SKM-1 treated with dmso at 0.1 percent for 144 hours (cell line): ENCODE measurements around the gene HOXD8.

Experiments used
- DNase-seq: peaks from one replicate; lab custom pipeline; 2025; ENCODE audit not compliant: unreplicated experiment; lab: John Stamatoyannopoulos, UW

The HOXD8 gene

GRCh38 chr2:176090862-176091261 is 38.6 kb upstream of the HOXD8 start:
- no peak for DNase-seq

DNA sequence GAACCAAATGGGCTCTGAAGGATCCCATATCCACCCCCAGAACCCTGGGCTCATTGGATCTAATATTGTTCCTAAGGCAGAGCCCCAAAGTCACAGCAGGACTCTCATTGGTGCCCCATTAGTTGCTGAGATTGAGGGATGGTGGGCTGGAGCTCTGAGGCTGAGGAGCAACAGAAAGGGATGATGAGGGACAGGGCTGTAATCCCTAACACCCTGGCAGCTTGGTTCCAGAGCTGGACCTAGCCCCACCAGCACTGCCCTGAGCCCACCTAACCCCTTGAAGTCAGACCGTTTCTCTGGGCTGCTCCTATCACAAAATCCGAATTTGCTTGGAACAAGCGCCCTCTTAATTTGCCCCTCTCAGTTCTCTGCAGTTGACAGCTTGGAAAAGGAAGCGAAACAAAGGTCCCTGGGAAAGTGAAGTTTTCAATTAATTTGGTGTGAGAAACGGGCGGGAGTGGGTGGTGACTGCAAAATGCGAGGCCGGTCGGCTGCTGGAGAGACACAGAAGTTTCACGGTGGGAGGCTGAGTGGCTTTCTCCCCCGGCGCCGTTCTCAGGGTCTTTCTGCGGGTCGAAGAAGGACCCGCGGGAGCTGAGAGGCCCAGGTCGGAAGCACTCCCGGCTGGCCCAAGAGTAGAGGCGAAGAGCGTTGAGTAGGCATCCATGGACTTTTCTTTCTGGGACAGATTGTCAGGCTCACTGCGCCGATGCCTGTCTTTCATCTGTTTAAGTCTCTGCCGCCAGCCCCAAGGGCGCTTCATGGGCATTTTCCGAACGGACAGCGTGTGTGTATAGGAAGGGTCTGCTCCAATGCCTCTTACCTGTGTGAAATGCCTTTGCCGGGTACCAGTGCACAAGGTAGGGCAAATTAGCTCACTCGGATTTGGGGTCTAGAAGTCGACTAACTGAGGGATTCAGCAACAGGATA is 37.9 kb upstream of the HOXD8 start:
- no peak for DNase-seq

DNA sequence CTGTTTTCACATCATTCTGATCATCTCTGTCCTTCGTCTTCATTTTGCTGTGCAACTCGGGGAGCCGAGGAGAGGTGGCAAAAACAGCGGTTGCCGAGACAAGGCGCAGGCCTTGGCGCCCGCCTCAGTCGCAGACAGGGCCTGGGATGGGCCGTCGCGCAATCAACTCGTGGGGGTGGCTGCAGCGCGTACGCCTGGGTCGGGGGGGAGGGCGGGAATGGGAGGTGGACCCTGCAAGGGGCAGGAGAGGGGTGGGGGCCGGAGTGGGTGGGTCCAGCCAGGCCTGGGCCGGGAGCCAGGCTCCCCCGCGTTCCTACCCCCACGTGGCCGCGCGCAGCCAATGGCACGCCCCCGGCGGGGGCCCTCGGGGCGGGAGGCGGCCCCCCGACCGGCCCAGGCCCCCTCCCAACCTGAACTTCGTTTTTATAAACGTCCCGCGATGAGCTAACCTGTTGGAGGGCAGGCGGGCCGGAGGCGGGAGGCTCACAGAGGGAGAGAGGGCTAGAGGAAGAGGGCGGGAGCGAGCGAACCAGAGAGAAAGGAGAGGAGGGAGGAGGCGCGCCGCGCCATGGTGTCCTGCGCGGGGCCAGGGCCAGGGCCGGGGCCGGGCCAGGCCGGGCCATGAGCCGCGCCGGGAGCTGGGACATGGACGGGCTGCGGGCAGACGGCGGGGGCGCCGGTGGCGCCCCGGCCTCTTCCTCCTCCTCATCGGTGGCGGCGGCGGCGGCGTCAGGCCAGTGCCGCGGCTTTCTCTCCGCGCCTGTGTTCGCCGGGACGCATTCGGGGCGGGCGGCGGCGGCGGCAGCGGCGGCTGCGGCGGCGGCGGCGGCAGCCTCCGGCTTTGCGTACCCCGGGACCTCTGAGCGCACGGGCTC is 37.0 kb upstream of the HOXD8 start, which contains the start of gene HOXD13:
Gene HOXD13, plus strand, starts transcription at position 452 of the 875 bp plus-strand sequence. Its CDS starts 170 bp downstream, at position 622.
- no peak for DNase-seq

- DNase-seq, result no peak
Observed at GRCh38 chr2:176093145-176093897, 36.2 kb upstream of the HOXD8 start.

GRCh38 chr2:176093898-176094249 is 35.6 kb upstream of the HOXD8 start:
- no peak for DNase-seq

DNA sequence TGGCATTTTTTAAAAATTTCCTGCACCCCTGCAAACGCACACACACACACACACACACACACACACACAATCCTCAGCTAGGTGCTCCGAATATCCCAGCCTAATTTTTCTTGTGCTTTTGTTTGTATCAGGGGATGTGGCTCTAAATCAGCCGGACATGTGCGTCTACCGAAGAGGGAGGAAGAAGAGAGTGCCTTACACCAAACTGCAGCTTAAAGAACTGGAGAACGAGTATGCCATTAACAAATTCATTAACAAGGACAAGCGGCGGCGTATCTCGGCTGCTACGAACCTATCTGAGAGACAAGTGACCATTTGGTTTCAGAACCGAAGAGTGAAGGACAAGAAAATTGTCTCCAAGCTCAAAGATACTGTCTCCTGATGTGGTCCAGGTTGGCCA is 35.2 kb upstream of the HOXD8 start:
- no peak for DNase-seq

GRCh38 chr2:176095421-176095820 is 34.1 kb upstream of the HOXD8 start:
- no peak for DNase-seq

- no peak for DNase-seq
Observed at GRCh38 chr2:176096243-176096985, 33.1 kb upstream of the HOXD8 start.

DNA sequence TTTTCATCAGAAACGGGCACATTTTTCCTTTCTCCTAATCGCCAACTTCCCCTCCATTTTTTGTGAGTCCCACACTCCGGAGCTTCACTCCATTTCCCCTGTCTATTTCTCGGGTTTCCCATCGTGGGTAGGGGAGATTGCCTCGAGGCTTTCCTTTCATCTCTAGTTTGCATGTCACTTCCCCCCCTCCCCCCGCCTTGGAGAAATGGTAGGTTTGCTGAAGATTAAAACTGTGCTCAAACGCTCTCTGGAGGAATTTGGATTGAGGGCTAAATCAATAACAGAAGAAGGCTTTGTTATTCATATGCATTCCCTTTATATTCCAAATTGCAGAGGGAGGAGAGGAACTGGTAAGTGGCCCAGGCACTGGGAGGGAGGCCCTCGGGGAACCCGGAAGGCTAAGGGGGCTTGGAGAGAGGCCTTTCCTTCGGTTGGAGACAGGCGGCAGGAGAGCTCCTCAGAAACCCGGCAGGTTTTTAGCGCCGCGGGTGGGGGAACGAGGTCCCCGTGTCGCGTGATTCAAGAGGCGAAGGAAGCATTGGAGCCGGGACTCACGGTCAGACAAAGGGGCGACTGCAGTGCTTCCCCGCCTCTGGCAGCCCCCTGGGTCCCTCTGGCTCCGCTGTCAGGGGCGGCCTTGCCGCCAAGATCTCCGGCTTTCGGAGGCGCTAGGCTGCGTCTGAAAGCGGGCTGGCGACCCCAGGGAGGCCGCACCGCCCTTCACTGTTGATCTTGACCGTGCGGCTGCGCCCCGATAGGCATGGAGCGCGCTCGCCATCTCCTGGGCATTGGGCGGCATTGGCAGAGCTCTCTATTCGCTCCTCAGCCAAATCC is 32.3 kb upstream of the HOXD8 start:
- DNase-seq, result peak; percentile 31

GRCh38 chr2:176097820-176098365 is 31.6 kb upstream of the HOXD8 start:
- DNase-seq, result no peak

GRCh38 chr2:176098366-176099158 is 30.9 kb upstream of the HOXD8 start:
- DNase-seq, result no peak

GRCh38 chr2:176099159-176099727 is 30.3 kb upstream of the HOXD8 start:
- DNase-seq, result no peak

GRCh38 chr2:176099728-176100546 is 29.6 kb upstream of the HOXD8 start, which contains the start of gene HOXD12:
TSS of gene HOXD12 (plus strand) at chr2:176099795. CDS start at chr2:176099802, 7 bp downstream.
- no peak for DNase-seq

- DNase-seq, result no peak
Observed at GRCh38 chr2:176100547-176101140, 28.9 kb upstream of the HOXD8 start.

- no peak for DNase-seq
Observed at GRCh38 chr2:176101216-176101830, 28.2 kb upstream of the HOXD8 start.

DNA sequence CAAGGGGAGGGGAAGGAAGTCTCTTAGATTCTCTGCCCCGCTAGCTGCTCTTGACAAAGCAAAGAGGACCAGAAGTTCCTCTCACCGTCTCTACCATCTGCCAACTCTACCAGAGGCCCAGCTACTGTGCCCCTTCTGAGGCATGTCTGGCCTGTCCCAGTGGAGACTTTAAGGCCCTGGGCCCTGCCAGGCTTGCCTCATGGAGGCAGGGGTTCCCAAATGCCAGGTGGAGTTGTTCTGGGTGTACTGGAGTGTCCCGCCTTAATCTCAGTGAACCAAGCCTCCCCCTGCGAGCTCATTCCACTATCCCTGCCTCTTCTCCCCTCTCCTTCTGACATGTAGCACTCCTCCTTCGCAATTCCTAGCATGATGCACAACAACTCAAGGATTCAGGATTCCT is 27.7 kb upstream of the HOXD8 start:
- no peak for DNase-seq
